ENCODE data around the gene GCLC. TPM values are rescaled to one million over a fixed set of nuclear protein-coding genes. Genes with fewer than 3 reads are reported as not detected.

Gene GCLC
- total RNA-seq, 1 donor = 26.8 TPM

DNA sequence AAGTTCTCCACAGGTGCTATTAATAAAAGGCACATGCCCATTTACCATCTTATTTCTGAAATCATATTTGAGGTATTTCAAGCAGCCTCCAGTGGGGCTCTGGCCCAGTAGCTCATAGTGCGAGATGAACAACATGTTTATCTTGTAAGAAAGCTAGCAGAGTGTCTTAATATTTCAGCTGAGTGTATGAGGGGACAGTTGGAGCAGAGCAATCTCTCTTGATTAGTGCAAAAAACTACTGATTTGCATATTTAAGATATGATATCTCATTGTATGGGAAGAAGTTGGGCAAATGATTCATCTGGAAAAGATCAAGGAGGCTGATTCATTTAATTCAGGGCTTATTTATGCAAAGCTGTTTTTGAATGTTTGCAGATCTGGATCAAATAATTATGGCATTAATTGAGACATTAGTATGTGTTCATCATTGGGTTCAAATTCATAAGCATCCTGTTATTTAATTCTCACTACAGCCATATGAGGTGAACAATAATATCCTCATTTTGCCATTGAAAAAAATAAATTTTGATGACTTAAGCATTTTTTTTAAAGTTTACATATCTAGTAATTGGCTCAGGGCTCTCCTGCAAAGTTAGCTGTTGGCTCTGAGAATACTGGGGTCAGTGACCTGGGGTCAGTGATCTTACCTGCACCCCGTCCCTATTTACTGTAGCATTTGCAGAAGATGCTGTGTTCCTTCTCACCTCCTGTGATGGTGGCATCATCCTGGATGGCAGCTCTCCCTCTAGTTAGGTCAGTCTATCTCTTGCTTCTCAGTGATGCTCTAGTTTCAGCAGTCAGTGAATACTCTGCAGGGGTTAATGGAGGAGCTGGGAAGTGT is 24.1 kb upstream of the GCLC start:
- Histone ChIP-seq H3K4me1 (ENCODE audit: insufficient read depth, low read length) (peaks cover 12% of the 10 kb centered on the region), H3K9me3 (ENCODE audit: low read depth, low read length) (no peaks in the 10 kb centered on the region), H3K27me3 (ENCODE audit: insufficient read depth, low read length) (no peaks in the 10 kb centered on the region), H3K4me2 (ENCODE audit: insufficient read depth, low read length) (no peak overlapping the region), H3K27ac (ENCODE audit: low read depth, low read length) (no peak overlapping the region), H3K4me3 (ENCODE audit: insufficient read depth, low read length) (no peak overlapping the region), H3K36me3 (ENCODE audit: insufficient read depth, low read length) (no peaks in the 10 kb centered on the region), H3K79me2 (ENCODE audit: insufficient read depth, low read length) (no peaks in the 10 kb centered on the region), H2AFZ (ENCODE audit: low read length) (no peak overlapping the region), H4K20me1 (ENCODE audit: insufficient read depth, low read length) (no peaks in the 10 kb centered on the region)
- TF ChIP-seq, protein P1, sequence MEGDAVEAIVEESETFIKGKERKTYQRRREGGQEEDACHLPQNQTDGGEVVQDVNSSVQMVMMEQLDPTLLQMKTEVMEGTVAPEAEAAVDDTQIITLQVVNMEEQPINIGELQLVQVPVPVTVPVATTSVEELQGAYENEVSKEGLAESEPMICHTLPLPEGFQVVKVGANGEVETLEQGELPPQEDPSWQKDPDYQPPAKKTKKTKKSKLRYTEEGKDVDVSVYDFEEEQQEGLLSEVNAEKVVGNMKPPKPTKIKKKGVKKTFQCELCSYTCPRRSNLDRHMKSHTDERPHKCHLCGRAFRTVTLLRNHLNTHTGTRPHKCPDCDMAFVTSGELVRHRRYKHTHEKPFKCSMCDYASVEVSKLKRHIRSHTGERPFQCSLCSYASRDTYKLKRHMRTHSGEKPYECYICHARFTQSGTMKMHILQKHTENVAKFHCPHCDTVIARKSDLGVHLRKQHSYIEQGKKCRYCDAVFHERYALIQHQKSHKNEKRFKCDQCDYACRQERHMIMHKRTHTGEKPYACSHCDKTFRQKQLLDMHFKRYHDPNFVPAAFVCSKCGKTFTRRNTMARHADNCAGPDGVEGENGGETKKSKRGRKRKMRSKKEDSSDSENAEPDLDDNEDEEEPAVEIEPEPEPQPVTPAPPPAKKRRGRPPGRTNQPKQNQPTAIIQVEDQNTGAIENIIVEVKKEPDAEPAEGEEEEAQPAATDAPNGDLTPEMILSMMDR (IDR thresholded peaks at IDR 0.05; ENCODE audit: extremely low read depth, low read depth, low read length) = no peak
- DNase-seq (ENCODE audit: insufficient read length, low spot score, missing footprints) = no peak

- Histone ChIP-seq H3K27me3 (ENCODE audit: insufficient read depth, low read length) (no peaks in the 10 kb centered on the region), H3K4me3 (ENCODE audit: insufficient read depth, low read length) (no peak overlapping the region), H3K4me1 (ENCODE audit: insufficient read depth, low read length) (peaks cover 12% of the 10 kb centered on the region), H3K79me2 (ENCODE audit: insufficient read depth, low read length) (no peaks in the 10 kb centered on the region), H4K20me1 (ENCODE audit: insufficient read depth, low read length) (no peaks in the 10 kb centered on the region), H3K27ac (ENCODE audit: low read depth, low read length) (no peak overlapping the region), H3K9me3 (ENCODE audit: low read depth, low read length) (no peaks in the 10 kb centered on the region), H3K4me2 (ENCODE audit: insufficient read depth, low read length) (no peak overlapping the region), H2AFZ (ENCODE audit: low read length) (no peak overlapping the region), H3K36me3 (ENCODE audit: insufficient read depth, low read length) (no peaks in the 10 kb centered on the region)
- TF ChIP-seq, protein P1 (IDR thresholded peaks at IDR 0.05; ENCODE audit: extremely low read depth, low read depth, low read length) = no peak
- no peak for DNase-seq (ENCODE audit: insufficient read length, low spot score, missing footprints)
These were observed 22.8 kb upstream of the GCLC start for GRCh38 chr6:53567701-53568100.

- no peaks in the 10 kb centered on the region for H3K9me3 ChIP-seq (ENCODE audit: low read depth, low read length)
- no peak overlapping the region for H3K4me3 ChIP-seq (ENCODE audit: insufficient read depth, low read length)
- no peak for DNase-seq (ENCODE audit: insufficient read length, low spot score, missing footprints)
- H3K36me3 ChIP-seq (ENCODE audit: insufficient read depth, low read length) = no peaks in the 10 kb centered on the region
- no peak overlapping the region for H3K27ac ChIP-seq (ENCODE audit: low read depth, low read length)
- no peaks in the 10 kb centered on the region for H3K27me3 ChIP-seq (ENCODE audit: insufficient read depth, low read length)
- no peak overlapping the region for H2AFZ ChIP-seq (ENCODE audit: low read length)
- no peak overlapping the region for H3K4me2 ChIP-seq (ENCODE audit: insufficient read depth, low read length)
- no peaks in the 10 kb centered on the region for H3K79me2 ChIP-seq (ENCODE audit: insufficient read depth, low read length)
- TF ChIP-seq, protein P1 (IDR thresholded peaks at IDR 0.05; ENCODE audit: extremely low read depth, low read depth, low read length) = no peak
- H4K20me1 ChIP-seq (ENCODE audit: insufficient read depth, low read length) = no peaks in the 10 kb centered on the region
- peaks cover 12% of the 10 kb centered on the region for H3K4me1 ChIP-seq (ENCODE audit: insufficient read depth, low read length)
These were observed 21.9 kb upstream of the GCLC start for GRCh38 chr6:53566755-53567154.

DNA sequence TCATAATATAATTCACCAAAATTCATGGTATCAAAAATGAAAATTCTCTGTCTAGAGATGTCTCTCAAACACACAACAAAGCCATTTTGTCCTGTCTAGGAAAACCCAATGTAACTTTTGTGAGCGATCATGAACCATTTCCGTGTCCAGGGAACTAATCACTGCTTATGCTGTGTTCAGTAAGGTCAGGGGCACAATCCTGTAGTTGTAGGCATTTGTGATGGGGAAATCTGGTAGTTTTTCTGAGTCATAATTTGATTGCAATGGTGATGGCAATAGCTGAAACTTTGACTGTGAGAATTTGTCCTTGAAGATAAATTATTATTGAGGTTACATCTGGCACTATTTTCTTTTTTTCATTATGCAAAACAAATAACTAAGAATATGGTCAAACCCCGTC is 21.0 kb upstream of the GCLC start:
- no peaks in the 10 kb centered on the region for H3K9me3 ChIP-seq (ENCODE audit: low read depth, low read length)
- no peaks in the 10 kb centered on the region for H3K27me3 ChIP-seq (ENCODE audit: insufficient read depth, low read length)
- TF ChIP-seq, protein P1 (IDR thresholded peaks at IDR 0.05; ENCODE audit: extremely low read depth, low read depth, low read length) = no peak
- no peaks in the 10 kb centered on the region for H4K20me1 ChIP-seq (ENCODE audit: insufficient read depth, low read length)
- H3K4me1 ChIP-seq (ENCODE audit: insufficient read depth, low read length) = peaks cover 12% of the 10 kb centered on the region
- no peak for DNase-seq (ENCODE audit: insufficient read length, low spot score, missing footprints)
- H2AFZ ChIP-seq (ENCODE audit: low read length) = no peak overlapping the region
- H3K4me2 ChIP-seq (ENCODE audit: insufficient read depth, low read length) = no peak overlapping the region
- H3K4me3 ChIP-seq (ENCODE audit: insufficient read depth, low read length) = no peak overlapping the region
- H3K36me3 ChIP-seq (ENCODE audit: insufficient read depth, low read length) = no peaks in the 10 kb centered on the region
- no peaks in the 10 kb centered on the region for H3K79me2 ChIP-seq (ENCODE audit: insufficient read depth, low read length)
- no peak overlapping the region for H3K27ac ChIP-seq (ENCODE audit: low read depth, low read length)

Measured in osteoblast (primary cell).